Chondrocyte (in vitro differentiated cells): ENCODE results near the gene FARP1. TPM values are rescaled to one million over a fixed set of nuclear protein-coding genes. Genes with fewer than 3 reads are reported as not detected.
A peak's percentile ranks its signal among the peaks of the same experiment; 100 is the strongest.

ENCODE experiments used
- DNase-seq: peaks from one replicate; pipeline ENCODE4 v3.0.0; 2021; ENCODE audit warnings: mixed read lengths, low spot score
- H3K27ac Mint-ChIP-seq: one replicate; pipeline ENCODE4 v1.8.0; 2021; ENCODE audit warnings: mild to moderate bottlenecking, moderate library complexity, mixed read lengths; ENCODE audit not compliant: unreplicated experiment
- H3K27me3 Mint-ChIP-seq: 2 replicates; pipeline ENCODE4 v1.8.0; 2021; ENCODE audit warnings: low read depth, mixed read lengths
- H3K36me3 Mint-ChIP-seq: 2 replicates; pipeline ENCODE4 v1.8.0; 2021; ENCODE audit warnings: low read depth, mixed read lengths
- H3K4me1 Mint-ChIP-seq: 2 replicates; pipeline ENCODE4 v1.8.0; 2021; ENCODE audit warnings: low read depth, mild to moderate bottlenecking, mixed read lengths
- H3K4me3 Mint-ChIP-seq: one replicate; pipeline ENCODE4 v1.8.0; 2021; ENCODE audit warnings: mild to moderate bottlenecking, moderate library complexity, mixed read lengths; ENCODE audit not compliant: unreplicated experiment
- H3K9me3 Mint-ChIP-seq: 2 replicates; pipeline ENCODE4 v1.8.0; 2021; ENCODE audit warnings: low read depth, mixed read lengths
- total RNA-seq: library from RNA; stranded (reverse); gene quantifications from 3 replicates; pipeline ENCODE4 v1.2.1, GENCODE V29; 2021
- TF ChIP-seq, protein P1 (sequence below): fragments of 200-600 bp; sonication (generic); IDR thresholded peaks from 2 replicates; pipeline ENCODE4 v1.5.0; 2021; ENCODE audit warnings: antibody characterized with exemption, mild to moderate bottlenecking, moderate library complexity

The FARP1 gene
- total RNA-seq, 1 donor from 2014 or later = 331 TPM

GRCh38 chr13:98312606-98313005, 169.7 kb downstream of the FARP1 start:
- TF ChIP-seq, protein P1, sequence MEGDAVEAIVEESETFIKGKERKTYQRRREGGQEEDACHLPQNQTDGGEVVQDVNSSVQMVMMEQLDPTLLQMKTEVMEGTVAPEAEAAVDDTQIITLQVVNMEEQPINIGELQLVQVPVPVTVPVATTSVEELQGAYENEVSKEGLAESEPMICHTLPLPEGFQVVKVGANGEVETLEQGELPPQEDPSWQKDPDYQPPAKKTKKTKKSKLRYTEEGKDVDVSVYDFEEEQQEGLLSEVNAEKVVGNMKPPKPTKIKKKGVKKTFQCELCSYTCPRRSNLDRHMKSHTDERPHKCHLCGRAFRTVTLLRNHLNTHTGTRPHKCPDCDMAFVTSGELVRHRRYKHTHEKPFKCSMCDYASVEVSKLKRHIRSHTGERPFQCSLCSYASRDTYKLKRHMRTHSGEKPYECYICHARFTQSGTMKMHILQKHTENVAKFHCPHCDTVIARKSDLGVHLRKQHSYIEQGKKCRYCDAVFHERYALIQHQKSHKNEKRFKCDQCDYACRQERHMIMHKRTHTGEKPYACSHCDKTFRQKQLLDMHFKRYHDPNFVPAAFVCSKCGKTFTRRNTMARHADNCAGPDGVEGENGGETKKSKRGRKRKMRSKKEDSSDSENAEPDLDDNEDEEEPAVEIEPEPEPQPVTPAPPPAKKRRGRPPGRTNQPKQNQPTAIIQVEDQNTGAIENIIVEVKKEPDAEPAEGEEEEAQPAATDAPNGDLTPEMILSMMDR = no peak
- H3K4me3 Mint-ChIP-seq = no peak overlapping the region
- H3K36me3 Mint-ChIP-seq = peaks cover 9% of the 10 kb centered on the region
- no peak for DNase-seq
- H3K27me3 Mint-ChIP-seq = no peaks in the 10 kb centered on the region
- no peaks in the 10 kb centered on the region for H3K9me3 Mint-ChIP-seq
- H3K4me1 Mint-ChIP-seq = peaks cover 56% of the 10 kb centered on the region
- H3K27ac Mint-ChIP-seq = no peak overlapping the region

GRCh38 chr13:98313023-98313921, 170.4 kb downstream of the FARP1 start:
- H3K9me3 Mint-ChIP-seq = no peaks in the 10 kb centered on the region
- DNase-seq = no peak
- no peak overlapping the region for H3K4me3 Mint-ChIP-seq
- TF ChIP-seq, protein P1 = no peak
- peaks cover 9% of the 10 kb centered on the region for H3K36me3 Mint-ChIP-seq
- no peaks in the 10 kb centered on the region for H3K27me3 Mint-ChIP-seq
- no peak overlapping the region for H3K27ac Mint-ChIP-seq
- H3K4me1 Mint-ChIP-seq = peaks cover 50% of the 10 kb centered on the region

DNA sequence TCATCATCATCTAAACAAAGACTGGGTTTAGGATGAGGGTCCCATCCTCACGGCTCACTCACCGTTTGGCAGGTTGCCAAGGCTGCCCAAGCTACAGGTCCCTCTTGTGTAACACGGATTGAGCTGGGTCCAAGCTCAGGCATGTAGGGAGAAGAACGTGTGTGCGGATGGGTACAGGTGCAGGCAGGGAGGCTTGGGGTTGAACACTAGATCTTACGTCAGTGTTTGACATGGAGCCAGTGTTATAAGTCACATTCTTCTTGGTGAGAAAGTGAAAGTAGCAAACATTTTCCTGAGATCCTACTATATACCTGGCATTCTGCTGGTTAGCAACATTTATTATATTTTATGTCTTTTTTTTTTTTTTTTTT, 171.0 kb downstream of the FARP1 start:
- DNase-seq = no peak
- H3K36me3 Mint-ChIP-seq = peaks cover 10% of the 10 kb centered on the region
- no peak overlapping the region for H3K27ac Mint-ChIP-seq
- no peak overlapping the region for H3K4me3 Mint-ChIP-seq
- H3K4me1 Mint-ChIP-seq = peaks cover 45% of the 10 kb centered on the region
- TF ChIP-seq, protein P1 = no peak
- no peaks in the 10 kb centered on the region for H3K27me3 Mint-ChIP-seq
- no peaks in the 10 kb centered on the region for H3K9me3 Mint-ChIP-seq

GRCh38 chr13:98315466-98315865, 172.6 kb downstream of the FARP1 start:
- H3K9me3 Mint-ChIP-seq = no peaks in the 10 kb centered on the region
- H3K27ac Mint-ChIP-seq = peak overlapping the region; percentile 65
- H3K27me3 Mint-ChIP-seq = no peaks in the 10 kb centered on the region
- H3K36me3 Mint-ChIP-seq = peaks cover 10% of the 10 kb centered on the region
- H3K4me3 Mint-ChIP-seq = no peak overlapping the region
- TF ChIP-seq, protein P1 = peak; percentile 7
- peaks cover 41% of the 10 kb centered on the region for H3K4me1 Mint-ChIP-seq
- no peak for DNase-seq

DNA sequence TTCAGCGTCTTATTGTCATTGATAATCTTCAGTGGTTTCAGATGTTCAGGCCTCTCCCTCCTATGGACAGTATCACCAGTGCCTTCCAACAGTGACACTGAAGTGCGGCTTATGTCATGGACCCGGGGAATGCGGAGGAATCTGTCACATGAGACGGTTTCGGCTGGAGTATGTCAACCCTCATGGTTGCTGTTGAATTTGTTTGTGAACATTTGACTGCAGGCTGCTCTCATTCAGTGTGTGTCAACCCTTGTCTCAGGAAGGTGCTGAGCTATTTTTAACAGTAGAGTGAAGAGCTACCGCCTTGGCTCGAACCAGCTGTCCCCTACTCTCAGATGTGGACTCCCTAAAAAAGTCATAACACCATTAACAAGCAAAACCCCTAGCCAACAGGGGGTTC, 173.0 kb downstream of the FARP1 start:
- H3K9me3 Mint-ChIP-seq = no peaks in the 10 kb centered on the region
- peak overlapping the region; percentile 23 for H3K27ac Mint-ChIP-seq
- peaks cover 41% of the 10 kb centered on the region for H3K4me1 Mint-ChIP-seq
- H3K36me3 Mint-ChIP-seq = peaks cover 10% of the 10 kb centered on the region
- no peak overlapping the region for H3K4me3 Mint-ChIP-seq
- TF ChIP-seq, protein P1 = no peak
- no peaks in the 10 kb centered on the region for H3K27me3 Mint-ChIP-seq
- no peak for DNase-seq
